Stimulated activated CD4-positive, alpha-beta T cell treated with anti-CD3 and anti-CD28 coated beads, TNF-alpha, amount 100 ng/mL, for 48 hours (primary cell): ENCODE measurements around the gene SPHK1.
A peak's percentile ranks its signal among the peaks of the same experiment; 100 is the strongest.

ENCODE experiments used
- DNase-seq, 3 donors: peaks; one replicate each; pipeline ENCODE4 v3.0.0-alpha.2; 2020; ENCODE audit warnings: low read depth in 3 of 3

SPHK1 gene

GRCh38 chr17:76384987-76385891, 830 bp downstream of the SPHK1 start:
- DNase-seq, result peak in 1 of 3 donors; percentile 25

DNA sequence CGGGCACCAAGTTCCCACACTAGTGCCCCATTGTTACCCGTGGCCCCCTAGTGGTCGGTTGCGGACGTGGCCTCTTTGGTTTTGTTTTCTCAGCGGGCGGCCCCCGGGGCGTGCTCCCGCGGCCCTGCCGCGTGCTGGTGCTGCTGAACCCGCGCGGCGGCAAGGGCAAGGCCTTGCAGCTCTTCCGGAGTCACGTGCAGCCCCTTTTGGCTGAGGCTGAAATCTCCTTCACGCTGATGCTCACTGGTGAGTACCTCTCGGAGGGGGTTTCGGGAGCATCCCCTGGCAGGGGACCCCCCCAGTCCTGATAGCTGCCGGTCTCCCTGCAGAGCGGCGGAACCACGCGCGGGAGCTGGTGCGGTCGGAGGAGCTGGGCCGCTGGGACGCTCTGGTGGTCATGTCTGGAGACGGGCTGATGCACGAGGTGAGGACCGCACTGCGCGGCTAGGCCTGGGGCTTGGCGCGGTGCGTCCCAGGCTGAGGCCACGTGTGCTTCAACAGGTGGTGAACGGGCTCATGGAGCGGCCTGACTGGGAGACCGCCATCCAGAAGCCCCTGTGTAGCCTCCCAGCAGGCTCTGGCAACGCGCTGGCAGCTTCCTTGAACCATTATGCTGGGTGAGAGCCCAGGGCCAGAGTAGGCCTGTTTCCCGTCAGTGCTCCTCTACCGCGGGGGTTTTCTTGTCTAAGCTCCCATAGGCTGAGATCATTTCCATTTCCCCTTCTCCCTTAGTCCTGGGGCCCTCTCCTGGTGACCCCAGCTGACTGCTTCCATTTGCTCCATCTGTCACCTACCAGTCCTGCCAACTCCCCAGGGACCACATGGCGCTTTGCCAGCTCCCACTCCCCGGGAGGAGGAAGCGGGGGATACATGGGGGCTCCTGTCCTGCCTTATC, 1.7 kb downstream of the SPHK1 start:
- DNase-seq, result peak; percentile 74 to 86 (median 75)

DNA sequence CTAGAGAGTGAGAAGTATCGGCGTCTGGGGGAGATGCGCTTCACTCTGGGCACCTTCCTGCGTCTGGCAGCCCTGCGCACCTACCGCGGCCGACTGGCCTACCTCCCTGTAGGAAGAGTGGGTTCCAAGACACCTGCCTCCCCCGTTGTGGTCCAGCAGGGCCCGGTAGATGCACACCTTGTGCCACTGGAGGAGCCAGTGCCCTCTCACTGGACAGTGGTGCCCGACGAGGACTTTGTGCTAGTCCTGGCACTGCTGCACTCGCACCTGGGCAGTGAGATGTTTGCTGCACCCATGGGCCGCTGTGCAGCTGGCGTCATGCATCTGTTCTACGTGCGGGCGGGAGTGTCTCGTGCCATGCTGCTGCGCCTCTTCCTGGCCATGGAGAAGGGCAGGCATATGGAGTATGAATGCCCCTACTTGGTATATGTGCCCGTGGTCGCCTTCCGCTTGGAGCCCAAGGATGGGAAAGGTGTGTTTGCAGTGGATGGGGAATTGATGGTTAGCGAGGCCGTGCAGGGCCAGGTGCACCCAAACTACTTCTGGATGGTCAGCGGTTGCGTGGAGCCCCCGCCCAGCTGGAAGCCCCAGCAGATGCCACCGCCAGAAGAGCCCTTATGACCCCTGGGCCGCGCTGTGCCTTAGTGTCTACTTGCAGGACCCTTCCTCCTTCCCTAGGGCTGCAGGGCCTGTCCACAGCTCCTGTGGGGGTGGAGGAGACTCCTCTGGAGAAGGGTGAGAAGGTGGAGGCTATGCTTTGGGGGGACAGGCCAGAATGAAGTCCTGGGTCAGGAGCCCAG, 2.8 kb downstream of the SPHK1 start:
- DNase-seq, result no peak

DNA sequence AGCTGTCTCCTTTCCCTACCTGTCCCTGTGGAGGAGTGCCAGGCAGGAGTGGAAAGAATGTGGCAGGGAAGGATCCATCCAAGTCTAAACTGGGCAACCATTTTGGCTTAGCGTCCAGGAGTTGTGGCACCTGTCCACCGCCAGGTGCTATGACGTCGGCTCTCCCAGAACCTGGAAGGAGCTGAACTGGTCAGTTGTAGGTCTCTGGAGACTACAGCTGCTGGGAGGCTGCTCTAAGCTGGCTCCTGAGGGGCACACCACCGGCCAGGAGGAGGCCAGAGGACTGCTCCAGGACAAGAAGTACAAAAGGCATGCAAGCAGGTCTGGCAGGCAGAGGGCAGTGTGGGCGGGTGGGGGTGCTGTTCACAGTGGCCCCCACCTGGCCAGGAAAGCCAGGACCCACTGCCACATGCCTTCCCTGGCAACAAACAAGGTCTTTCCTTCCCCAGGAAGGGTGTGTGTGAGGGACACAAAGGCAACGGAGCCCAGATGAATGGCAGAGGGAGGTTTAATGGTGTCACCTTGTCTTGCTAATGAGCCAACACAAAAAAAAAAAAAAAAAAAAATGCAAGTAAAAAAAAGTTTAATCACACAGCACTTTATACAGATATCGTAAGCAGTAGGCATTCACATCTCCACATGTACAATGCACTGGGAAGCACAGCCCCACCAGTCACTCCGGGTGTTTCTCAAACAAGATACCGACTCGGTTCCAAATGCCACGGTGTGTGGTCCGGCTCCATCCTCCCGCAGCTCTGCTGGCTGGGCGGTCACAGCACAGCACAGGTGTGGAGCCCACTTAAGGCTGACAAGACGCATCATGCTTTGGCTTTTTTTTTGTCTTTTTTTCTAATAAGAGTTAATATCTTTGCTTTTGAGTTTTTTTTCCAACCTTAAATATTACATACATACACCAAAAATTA, 4.8 kb downstream of the SPHK1 start:
- no peak for DNase-seq

GRCh38 chr17:76390003-76390421, 5.6 kb downstream of the SPHK1 start:
- DNase-seq, result no peak

DNA sequence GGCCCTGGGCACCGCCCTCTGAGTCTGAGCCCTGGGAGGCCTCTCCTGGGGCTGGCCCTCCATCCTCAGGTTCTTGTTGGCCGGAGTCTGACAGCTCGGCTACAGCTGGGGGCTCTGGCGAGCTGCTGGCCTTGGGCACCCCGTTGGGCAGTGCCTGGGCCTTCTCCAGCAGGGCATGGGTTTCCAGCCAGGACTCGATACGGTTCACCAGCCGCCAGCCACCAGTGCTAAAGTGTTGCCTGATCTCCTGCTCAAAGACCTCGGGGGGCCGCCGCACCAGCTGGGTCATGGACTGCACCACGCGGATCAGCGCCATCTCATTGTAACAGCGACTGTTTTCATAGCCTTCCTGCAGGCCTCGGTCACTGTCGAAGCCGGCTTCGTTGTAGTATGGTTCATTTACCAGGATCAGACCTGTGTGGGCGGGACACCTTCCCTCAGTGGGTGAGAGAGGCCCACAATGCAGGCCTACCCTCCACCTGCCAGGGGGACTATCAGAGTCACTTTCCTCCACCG, 6.8 kb downstream of the SPHK1 start:
- no peak for DNase-seq

DNA sequence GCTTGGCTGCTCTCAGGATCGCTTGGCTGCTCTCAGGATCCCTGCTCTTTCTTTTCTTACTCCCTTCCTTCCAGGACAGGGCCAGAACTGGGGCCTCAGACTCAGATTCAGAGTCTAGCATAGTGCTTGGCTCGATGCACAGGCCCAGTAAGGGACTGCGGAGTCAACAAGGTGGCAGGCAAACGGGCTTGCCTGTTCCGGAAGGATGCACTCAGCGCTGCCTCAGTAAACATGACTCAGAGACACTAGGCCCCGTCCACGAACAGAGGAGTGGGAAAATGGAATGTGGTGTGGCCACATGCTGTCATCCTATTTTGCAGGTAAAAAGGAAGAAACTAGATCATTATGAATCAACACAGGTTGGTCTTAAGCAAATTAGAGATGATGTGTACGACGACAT, 9.8 kb downstream of the SPHK1 start:
- no peak for DNase-seq

DNA sequence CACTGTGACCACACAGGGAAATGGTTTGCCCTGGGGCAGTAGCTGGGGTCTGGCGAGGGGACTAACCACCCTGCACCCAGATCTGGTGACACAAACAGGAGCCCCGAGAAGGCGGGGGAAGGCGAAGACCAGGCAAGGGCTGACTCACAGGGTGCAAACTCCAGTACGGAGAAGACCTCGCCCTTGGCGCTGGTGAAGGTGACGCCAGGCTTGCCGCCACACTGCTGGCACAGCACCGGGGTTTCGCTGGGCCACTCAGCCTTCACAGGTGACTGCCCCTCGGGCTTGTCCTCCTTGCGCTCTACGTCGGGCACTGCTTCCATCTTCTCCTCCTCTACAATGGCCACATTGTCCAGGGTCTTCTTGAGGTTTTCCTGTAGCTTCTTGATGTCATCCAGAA, 11.6 kb downstream of the SPHK1 start:
- DNase-seq, result no peak

GRCh38 chr17:76397184-76397583, 12.8 kb downstream of the SPHK1 start:
- DNase-seq, result no peak

GRCh38 chr17:76397687-76398522, 13.5 kb downstream of the SPHK1 start:
- DNase-seq, result peak; percentile 67 to 82 (median 82)

DNA sequence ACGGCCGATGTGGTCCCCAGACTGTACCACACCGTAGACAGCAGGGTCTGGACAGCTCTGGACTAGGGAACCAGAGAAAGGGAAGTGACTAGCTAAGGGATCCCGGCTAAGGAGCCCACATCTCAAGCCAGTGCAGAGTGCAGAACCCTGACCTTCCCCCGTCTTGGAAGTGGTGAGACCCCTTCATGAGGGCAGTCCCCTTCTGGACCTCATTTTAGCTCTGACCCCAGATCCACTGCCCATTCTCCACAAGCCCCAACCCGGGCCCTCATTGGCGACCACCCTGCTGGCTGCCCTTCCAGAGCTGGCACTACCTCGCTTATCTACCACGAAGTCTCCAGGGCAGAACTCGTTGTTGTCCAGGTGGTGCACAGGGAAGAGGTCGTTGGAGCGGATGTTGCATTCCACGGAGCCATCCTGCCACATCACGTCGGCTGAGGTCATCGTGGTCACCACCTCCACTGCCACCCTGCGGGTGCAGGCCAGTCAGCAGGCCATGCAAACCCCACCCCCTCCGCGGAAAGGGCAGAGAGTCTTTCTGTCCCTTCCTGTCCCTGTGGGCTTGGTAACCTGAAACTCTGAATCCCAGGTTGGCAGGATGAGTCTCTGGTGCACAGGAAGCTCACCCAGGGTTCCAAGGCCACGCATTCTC, 14.2 kb downstream of the SPHK1 start:
- DNase-seq, result no peak

- DNase-seq, result no peak
Observed at GRCh38 chr17:76399175-76400172, 15.1 kb downstream of the SPHK1 start.

GRCh38 chr17:76402711-76403110, 18.3 kb downstream of the SPHK1 start:
- DNase-seq, result no peak

DNA sequence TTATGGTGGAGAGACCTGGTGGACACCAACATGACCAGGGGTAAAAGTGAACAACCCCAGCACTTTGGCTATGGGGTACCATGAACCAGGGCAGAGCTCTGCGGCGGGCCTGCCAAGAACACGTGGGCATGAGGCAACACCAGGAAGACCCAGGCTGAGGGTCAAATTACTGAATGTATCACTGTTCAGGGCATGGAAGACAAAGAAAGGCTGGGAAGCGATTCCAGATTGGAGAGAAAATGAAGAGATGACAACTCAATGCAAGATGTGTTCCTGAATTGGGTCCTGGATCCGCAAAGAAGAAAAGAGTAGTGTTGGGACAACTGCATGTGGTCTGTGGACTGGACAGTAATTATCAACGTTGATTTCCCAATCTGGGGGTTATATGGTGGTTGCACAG, 19.8 kb downstream of the SPHK1 start:
- no peak for DNase-seq

DNA sequence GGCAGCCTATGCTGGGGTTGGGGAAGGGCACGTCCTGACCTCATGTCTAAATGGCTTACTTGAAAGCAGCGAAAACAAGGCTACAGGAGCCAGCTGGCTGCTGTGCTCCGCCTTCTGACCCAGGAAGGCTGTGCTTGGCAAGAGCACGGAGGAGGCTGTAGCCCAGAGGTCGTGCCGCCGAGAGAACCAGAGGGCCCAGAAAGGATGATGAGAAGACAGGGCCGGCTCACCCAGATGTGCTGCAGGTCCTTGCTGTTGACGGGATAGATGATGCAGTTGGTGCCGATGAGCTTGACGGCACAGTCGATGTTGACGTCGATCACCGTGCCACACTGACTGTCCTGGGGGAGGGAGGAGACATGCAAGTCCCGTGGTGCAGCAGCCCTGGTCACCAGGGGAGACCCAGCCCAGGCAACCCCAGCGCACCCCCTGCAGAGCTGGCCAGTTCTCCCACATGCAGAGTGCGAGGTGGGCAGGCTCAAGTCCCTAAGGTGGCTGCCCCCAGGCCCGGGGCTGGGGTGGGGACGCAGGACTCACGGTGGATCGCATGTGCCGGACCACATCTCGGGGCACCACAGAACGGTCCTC, 20.7 kb downstream of the SPHK1 start:
- no peak for DNase-seq

- no peak for DNase-seq
Observed at GRCh38 chr17:76405607-76405966, 21.2 kb downstream of the SPHK1 start.

DNA sequence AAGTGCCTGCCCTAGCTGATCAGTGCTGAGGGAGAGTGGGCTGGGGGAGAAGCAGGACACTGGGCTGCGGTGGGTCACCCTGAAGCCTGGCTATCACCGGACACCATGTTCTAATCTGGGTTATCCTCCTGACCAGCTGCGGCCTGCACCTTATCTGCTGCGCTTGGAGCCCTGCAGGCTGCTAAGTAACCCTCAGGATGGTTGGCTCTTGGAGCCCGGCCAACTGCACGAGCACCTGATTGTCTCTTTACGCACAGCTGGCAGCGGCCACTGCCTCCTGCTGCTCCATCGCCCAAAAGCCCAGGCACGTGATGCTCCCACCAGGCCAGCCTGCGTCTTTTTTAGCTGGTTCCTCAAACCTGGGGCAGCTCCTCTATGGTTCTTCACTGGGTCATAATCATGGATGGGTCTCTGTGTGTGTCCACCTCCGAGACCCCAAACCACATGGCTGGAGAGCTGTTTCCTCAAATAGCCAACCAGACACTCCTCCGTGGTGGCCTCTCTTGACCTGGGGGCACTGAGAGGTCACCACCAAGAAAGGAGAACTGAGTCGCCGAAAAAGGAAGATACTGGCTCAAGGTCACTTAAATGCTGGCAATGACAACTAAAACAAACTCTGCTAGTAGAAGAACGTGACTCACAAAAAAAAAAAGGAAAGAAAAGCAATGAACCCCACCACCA, 21.7 kb downstream of the SPHK1 start:
- no peak for DNase-seq
